GM12878 (cell line): ENCODE results near the gene NUDT22. TPM values are rescaled to one million over a fixed set of nuclear protein-coding genes. Genes with fewer than 3 reads are reported as not detected.

Experiments used
- BCL11A ChIP-seq: IDR thresholded peaks from 2 replicates; pipeline ENCODE4 v1.6.1; 2011; ENCODE audit warnings: low read depth, low read length
- EGR1 ChIP-seq, 2 experiments: IDR thresholded peaks; 1 replicate in 1 of 2; 2 replicates in 1 of 2; pipeline ENCODE4 v1.6.1; 2011 to 2012; ENCODE audit warnings: low read depth in 2 of 2, low read length in 2 of 2, borderline replicate concordance in 1 of 2, mild to moderate bottlenecking in 1 of 2, moderate library complexity in 1 of 2
- EP300 ChIP-seq, 2 experiments: fragments of 150-350 bp in 1 of 2; IDR thresholded peaks; 2 replicates each; pipeline ENCODE4 v1.6.1; 2011 to 2012; ENCODE audit warnings: low read depth in 2 of 2, low read length in 2 of 2, borderline replicate concordance in 1 of 2, improper control_type of control experiment in 1 of 2, inconsistent platforms in 1 of 2; ENCODE audit not compliant: control insufficient read depth in 1 of 2
- FOXK2 ChIP-seq: fragments of 450-650 bp; IDR thresholded peaks from 2 replicates; pipeline ENCODE4 v1.6.1; 2017; ENCODE audit warnings: mild to moderate bottlenecking, moderate library complexity
- HCFC1 ChIP-seq: fragments of 150-350 bp; IDR thresholded peaks from 2 replicates; pipeline ENCODE4 v1.6.1; 2014; ENCODE audit warnings: low read length
- HDGF ChIP-seq: fragments of 450-650 bp; IDR thresholded peaks from 2 replicates; pipeline ENCODE4 v1.6.1; 2016; ENCODE audit warnings: antibody characterized with exemption
- IRF3 ChIP-seq: fragments of 450-650 bp; IDR thresholded peaks from 2 replicates; pipeline ENCODE4 v1.6.1; 2014; ENCODE audit warnings: mild to moderate bottlenecking
- NFYA ChIP-seq: IDR thresholded peaks from 2 replicates; pipeline ENCODE4 v1.6.1; 2011; ENCODE audit warnings: low read depth, mild to moderate bottlenecking, low read length, improper control_type of control experiment, borderline replicate concordance
- NRF1 ChIP-seq: conservative IDR thresholded peaks from 2 replicates; pipeline ENCODE4 v1.6.1; 2011; ENCODE audit warnings: mild to moderate bottlenecking, low read depth, low read length, improper control_type of control experiment
- PBX3 ChIP-seq: IDR thresholded peaks from 2 replicates; pipeline ENCODE4 v1.6.1; 2011; ENCODE audit warnings: mild to moderate bottlenecking, low read depth, low read length, moderate library complexity; ENCODE audit not compliant: insufficient replicate concordance
- PRDM15 ChIP-seq: fragments of 450-650 bp; formaldehyde crosslinking; IDR thresholded peaks from 2 replicates; pipeline ENCODE4 v1.4.0; 2020; ENCODE audit warnings: mild to moderate bottlenecking, moderate library complexity
- SREBF2 ChIP-seq: IDR thresholded peaks from 2 replicates; pipeline ENCODE4 v1.6.1; 2012; ENCODE audit warnings: mild to moderate bottlenecking, low read length
- STAT1 ChIP-seq: fragments of 450-650 bp; conservative IDR thresholded peaks from 2 replicates; pipeline ENCODE4 v1.6.1; 2014; ENCODE audit warnings: antibody characterized with exemption, mild to moderate bottlenecking
- TCF12 ChIP-seq: IDR thresholded peaks from 2 replicates; pipeline ENCODE4 v1.6.1; 2011; ENCODE audit warnings: low read depth, mild to moderate bottlenecking, low read length
- TCF7 ChIP-seq: IDR thresholded peaks from 2 replicates; pipeline ENCODE4 v1.6.1; 2014; ENCODE audit warnings: antibody characterized with exemption, borderline replicate concordance
- USF1 ChIP-seq: IDR thresholded peaks from 2 replicates; pipeline ENCODE4 v1.6.1; 2011; ENCODE audit warnings: borderline replicate concordance, low read depth, mild to moderate bottlenecking, moderate library complexity, mixed read lengths, low read length; ENCODE audit not compliant: insufficient read depth; ENCODE audit errors: extremely low read length
- WRNIP1 ChIP-seq: IDR thresholded peaks from 2 replicates; pipeline ENCODE4 v1.6.1; 2011; ENCODE audit warnings: low read depth, low read length, improper control_type of control experiment, borderline replicate concordance
- ZBTB11 ChIP-seq: fragments of 450-650 bp; formaldehyde crosslinking; IDR thresholded peaks from 2 replicates; pipeline ENCODE4 v1.5.0; 2022; ENCODE audit warnings: mild to moderate bottlenecking, missing genetic modification characterization
- polyA plus RNA-seq, 11 experiments: library from polyadenylated mRNA; depleted of rRNA in 4 of 11; unstranded in 6 of 11; stranded (reverse) in 5 of 11; fragments of >200 nt; fragmentation: Nextera tagmentation in 4 of 11; fragmentation: Illumina TruSeq in 1 of 11; extraction: Ambion mirVana in 4 of 11; extraction: Trizol in 1 of 11; gene quantifications; 1 replicate in 1 of 11; 2 replicates in 10 of 11; pipeline versions ENCODE4 v1.2.1 to v1.2.3, GENCODE V29; 2011 to 2016; ENCODE audit warnings: inconsistent platforms in 2 of 11, missing spikeins in 2 of 11, low read depth in 1 of 11
- total RNA-seq, 4 experiments: library from RNA; depleted of rRNA in 3 of 4; stranded (reverse); fragments of >200 nt in 3 of 4; fragmentation: Illumina TruSeq in 1 of 4; extraction: Trizol in 1 of 4; gene quantifications; 2 replicates each; pipeline versions ENCODE4 v1.2.1 to v1.2.3, GENCODE V29; 2013 to 2021

NUDT22 gene
- total and polyA plus RNA-seq, 10 of the 15 experiments (the other 5 are each of a cell fraction or from before 2014, with no cell fraction given), result 6.7 to 115 (median 64.7) TPM

GRCh38 chr11:64252003-64252872 lies 26.2 kb downstream of the NUDT22 start (continued):
- no peak for TF ChIP-seq BCL11A
- peak; percentile 44; the same call in 1 of the 2 replicates for TF ChIP-seq HDGF
- TF ChIP-seq SREBF2, result no peak
- no peak for TF ChIP-seq IRF3
- no peak for TF ChIP-seq FOXK2
- TF ChIP-seq USF1, result no peak
- no peak for TF ChIP-seq TCF7
- TF ChIP-seq EP300 (IDR thresholded peaks at IDR 0.05; ENCODE audit: borderline replicate concordance in 1 of 2, control insufficient read depth in 1 of 2, low read depth in 2 of 2, low read length in 2 of 2), result no peak
- no peak for TF ChIP-seq PRDM15 (CRISPR knock-in tag)
- TF ChIP-seq WRNIP1, result no peak
- 0 out of 3 replicates have a peak, but pooled peaks of 1 of the 2 experiments have one; percentile 1 for TF ChIP-seq EGR1 (IDR thresholded peaks at IDR 0.05; ENCODE audit: borderline replicate concordance in 1 of 2, low read depth in 2 of 2, low read length in 2 of 2)
- TF ChIP-seq TCF12, result 0 out of 2 replicates have a peak, but pooled peaks have one; percentile 6
- TF ChIP-seq NFYA, result no peak
- no peak for TF ChIP-seq HCFC1
- no peak for TF ChIP-seq NRF1
- TF ChIP-seq STAT1, result no peak
- no peak for TF ChIP-seq ZBTB11 (CRISPR knock-in tag)
- TF ChIP-seq PBX3, result no peak
